ENCODE results near the gene CNTNAP5. TPM values are rescaled to one million over a fixed set of nuclear protein-coding genes. Genes with fewer than 3 reads are reported as not detected.

CNTNAP5 gene
- total RNA-seq, 1 donor from 2014 or later, result not detected

GRCh38 chr2:124708661-124709060 is 683.6 kb downstream of the CNTNAP5 start:
- no peaks in the 10 kb centered on the region for H3K4me1 Mint-ChIP-seq
- Histone ChIP-seq H3K9me3 (ENCODE audit: low read depth) (no peaks in the 10 kb centered on the region), H3K27ac (no peak overlapping the region), H3K9ac (no peak overlapping the region), H3K36me3 (no peaks in the 10 kb centered on the region), H3K4me3 (no peak overlapping the region), H3K27me3 (no peaks in the 10 kb centered on the region), H3F3A (ENCODE audit: low read depth) (no peaks in the 10 kb centered on the region), H3K4me2 (no peak overlapping the region), H3K4me1 (no peaks in the 10 kb centered on the region), H2AFZ (replicated peaks) (no peak overlapping the region), H3K79me2 (ENCODE audit: low read depth) (no peaks in the 10 kb centered on the region), H4K20me1 (ENCODE audit: low read depth) (no peaks in the 10 kb centered on the region)
- peaks cover 2% of the 10 kb centered on the region for H3K27me3 Mint-ChIP-seq (ENCODE audit: insufficient read depth, low read depth)
- H3K9me3 Mint-ChIP-seq, result no peaks in the 10 kb centered on the region
- no peak overlapping the region for H3K27ac Mint-ChIP-seq
- no peak for DNase-seq (ENCODE audit: low spot score)
- H3K4me3 Mint-ChIP-seq, result no peak overlapping the region
- H3K36me3 Mint-ChIP-seq, result no peaks in the 10 kb centered on the region
- TF ChIP-seq CTCF (IDR thresholded peaks at IDR 0.05), result no peak
- no peak for TF ChIP-seq EZH2phosphoT487 (IDR thresholded peaks at IDR 0.05)
- TF ChIP-seq EZH2 (IDR thresholded peaks at IDR 0.05), result no peak

- no peaks in the 10 kb centered on the region for H3K27me3 ChIP-seq
Observed at GRCh38 chr2:124713969-124714368, 688.9 kb downstream of the CNTNAP5 start.

GRCh38 chr2:124725187-124725586 is 700.1 kb downstream of the CNTNAP5 start:
- Histone ChIP-seq H3K4me1 (no peaks in the 10 kb centered on the region), H3K4me3 (no peak overlapping the region), H3K79me2 (ENCODE audit: low read depth) (no peaks in the 10 kb centered on the region), H3K9me3 (ENCODE audit: low read depth) (no peaks in the 10 kb centered on the region), H3K27me3 (no peaks in the 10 kb centered on the region), H3K36me3 (no peaks in the 10 kb centered on the region), H2AFZ (replicated peaks) (no peak overlapping the region), H3K4me2 (no peak overlapping the region), H4K20me1 (ENCODE audit: low read depth) (no peaks in the 10 kb centered on the region), H3K27ac (no peak overlapping the region), H3F3A (ENCODE audit: low read depth) (no peaks in the 10 kb centered on the region), H3K9ac (no peak overlapping the region)
- H3K4me1 Mint-ChIP-seq, result no peaks in the 10 kb centered on the region
- TF ChIP-seq EZH2phosphoT487 (IDR thresholded peaks at IDR 0.05) (no peak), EZH2 (IDR thresholded peaks at IDR 0.05) (no peak), CTCF (IDR thresholded peaks at IDR 0.05) (no peak)
- DNase-seq (ENCODE audit: low spot score), result no peak
- no peak overlapping the region for H3K27ac Mint-ChIP-seq
- no peaks in the 10 kb centered on the region for H3K36me3 Mint-ChIP-seq
- H3K27me3 Mint-ChIP-seq (ENCODE audit: insufficient read depth, low read depth), result no peaks in the 10 kb centered on the region
- H3K9me3 Mint-ChIP-seq, result no peaks in the 10 kb centered on the region
- no peak overlapping the region for H3K4me3 Mint-ChIP-seq

More at GRCh38 chr2:124713969-124714368, 688.9 kb downstream of the CNTNAP5 start:
- Mint-ChIP-seq H3K36me3 (no peaks in the 10 kb centered on the region), H3K9me3 (no peaks in the 10 kb centered on the region), H3K27me3 (ENCODE audit: insufficient read depth, low read depth) (peaks cover 3% of the 10 kb centered on the region), H3K4me1 (no peaks in the 10 kb centered on the region), H3K4me3 (no peak overlapping the region), H3K27ac (no peak overlapping the region)
- no peak overlapping the region for H3K27ac ChIP-seq
- H2AFZ ChIP-seq (replicated peaks), result no peak overlapping the region
- H3K79me2 ChIP-seq (ENCODE audit: low read depth), result no peaks in the 10 kb centered on the region
- H3K4me1 ChIP-seq, result no peaks in the 10 kb centered on the region
- no peaks in the 10 kb centered on the region for H4K20me1 ChIP-seq (ENCODE audit: low read depth)
- TF ChIP-seq CTCF (IDR thresholded peaks at IDR 0.05) (no peak), EZH2phosphoT487 (IDR thresholded peaks at IDR 0.05) (no peak), EZH2 (IDR thresholded peaks at IDR 0.05) (no peak)
- H3K4me3 ChIP-seq, result no peak overlapping the region
- H3K36me3 ChIP-seq, result no peaks in the 10 kb centered on the region
- DNase-seq (ENCODE audit: low spot score), result no peak
- H3K9ac ChIP-seq, result no peak overlapping the region
- H3K4me2 ChIP-seq, result no peak overlapping the region
- H3K9me3 ChIP-seq (ENCODE audit: low read depth), result no peaks in the 10 kb centered on the region
- no peaks in the 10 kb centered on the region for H3F3A ChIP-seq (ENCODE audit: low read depth)
